DMS53 treated with DMSO at 0.1 percent for 48 hours (cell line): ENCODE results near the gene STX3.

ENCODE experiments used
- DNase-seq: peaks from one replicate; lab custom pipeline; 2025; ENCODE audit not compliant: unreplicated experiment; lab: John Stamatoyannopoulos, UW

Gene STX3

DNA sequence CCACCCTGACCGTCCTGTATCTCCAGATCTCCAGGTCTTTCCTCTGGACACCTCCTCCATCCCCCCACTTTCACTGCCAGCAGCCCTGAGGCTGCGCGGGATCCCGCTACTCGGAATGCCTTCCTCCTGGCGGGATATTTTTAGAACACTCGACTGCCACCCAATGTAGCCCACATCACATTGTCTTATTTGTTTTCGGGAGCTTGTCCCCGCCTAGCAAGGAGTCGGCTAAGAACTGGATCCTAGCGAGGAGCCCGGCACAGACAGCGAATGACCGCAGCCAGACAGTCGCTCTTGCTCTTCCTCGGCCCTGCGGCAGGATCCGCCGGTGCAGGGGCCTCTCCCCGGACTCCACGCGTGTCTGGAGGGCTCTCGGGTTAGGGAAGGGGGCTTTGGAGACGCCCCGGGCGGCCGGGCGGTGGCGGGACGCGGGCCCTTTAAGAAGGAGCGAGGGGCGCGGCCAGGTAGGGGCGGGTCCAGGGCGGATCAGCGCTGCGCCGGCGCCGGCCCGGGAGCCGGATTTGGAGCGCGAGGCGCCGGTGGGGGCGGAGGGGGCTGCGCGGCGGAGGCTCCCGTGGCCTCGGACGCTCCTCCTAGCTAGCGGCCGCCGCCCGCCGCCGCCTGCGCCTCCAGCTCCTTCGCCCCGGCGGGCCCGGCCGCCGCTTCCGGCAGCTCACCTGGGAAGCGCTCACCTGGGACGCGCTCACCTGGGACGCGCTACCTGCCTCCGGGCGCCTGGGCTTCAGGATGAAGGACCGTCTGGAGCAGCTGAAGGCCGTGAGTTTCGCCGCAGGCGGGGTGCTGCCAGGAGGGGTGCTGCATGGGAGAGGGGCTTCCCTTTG, at the start of gene STX3:
Gene STX3 (plus strand): TSS at position 518 of the 842 bp plus-strand sequence. CDS start 230 bp downstream, at position 748.
- DNase-seq: peak; percentile 55

DNA sequence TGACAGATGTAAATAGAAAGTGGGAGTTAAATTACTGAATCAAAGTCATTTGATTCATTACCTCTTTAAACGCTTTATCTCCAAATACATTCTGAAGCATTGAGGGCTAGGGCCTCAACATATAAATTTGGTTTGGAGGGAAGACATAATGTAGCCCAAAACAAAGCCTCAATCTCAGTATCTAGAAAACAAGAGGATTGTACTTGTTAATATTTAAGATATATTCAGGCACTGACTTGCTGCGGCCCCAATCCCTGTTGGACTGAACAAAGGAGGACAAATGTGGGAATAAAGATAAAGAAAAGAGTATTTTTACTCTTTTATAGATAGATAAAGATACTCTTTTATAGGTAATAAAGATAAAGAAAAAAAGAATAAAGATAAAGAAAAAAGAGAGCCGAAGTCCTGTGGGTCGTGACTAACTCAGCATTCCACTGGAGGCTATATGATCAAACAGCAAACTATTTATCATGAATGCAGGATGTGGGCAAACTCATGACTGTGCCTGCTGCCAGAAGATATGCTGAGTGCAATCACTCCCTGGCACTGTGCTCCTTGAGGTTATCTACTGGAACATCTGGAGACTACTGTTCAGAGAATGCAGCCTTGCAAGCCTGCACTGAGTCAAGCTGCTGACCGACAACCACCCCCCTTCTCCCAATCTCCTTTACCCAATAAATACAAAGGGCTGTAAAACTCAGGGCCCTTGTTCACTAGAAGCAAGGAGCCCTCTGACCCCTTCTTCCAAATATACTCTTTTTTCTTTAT, 48.5 kb upstream of the STX3 start:
- DNase-seq: no peak

DNA sequence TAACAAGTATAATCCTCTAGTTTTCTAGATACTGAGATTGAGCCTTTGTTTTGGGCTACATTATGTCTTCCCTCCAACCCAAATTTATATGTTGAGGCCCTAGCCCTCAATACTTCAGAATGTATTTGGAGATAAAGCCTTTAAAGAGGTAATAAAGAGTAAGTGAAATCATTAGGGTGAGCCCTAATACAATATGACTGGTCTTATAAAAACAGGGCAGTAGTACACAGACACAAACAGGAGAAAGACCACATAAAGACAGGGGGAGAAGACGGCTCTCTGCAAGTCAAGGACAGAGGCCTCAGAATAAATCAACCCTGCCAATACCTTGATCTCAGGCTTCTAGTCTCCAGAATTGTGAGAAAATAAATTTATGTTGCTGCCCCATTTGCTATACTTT, 47.8 kb upstream of the STX3 start:
- no peak for DNase-seq

GRCh38 chr11:59708537-59708936, 46.6 kb upstream of the STX3 start:
- DNase-seq: no peak

DNA sequence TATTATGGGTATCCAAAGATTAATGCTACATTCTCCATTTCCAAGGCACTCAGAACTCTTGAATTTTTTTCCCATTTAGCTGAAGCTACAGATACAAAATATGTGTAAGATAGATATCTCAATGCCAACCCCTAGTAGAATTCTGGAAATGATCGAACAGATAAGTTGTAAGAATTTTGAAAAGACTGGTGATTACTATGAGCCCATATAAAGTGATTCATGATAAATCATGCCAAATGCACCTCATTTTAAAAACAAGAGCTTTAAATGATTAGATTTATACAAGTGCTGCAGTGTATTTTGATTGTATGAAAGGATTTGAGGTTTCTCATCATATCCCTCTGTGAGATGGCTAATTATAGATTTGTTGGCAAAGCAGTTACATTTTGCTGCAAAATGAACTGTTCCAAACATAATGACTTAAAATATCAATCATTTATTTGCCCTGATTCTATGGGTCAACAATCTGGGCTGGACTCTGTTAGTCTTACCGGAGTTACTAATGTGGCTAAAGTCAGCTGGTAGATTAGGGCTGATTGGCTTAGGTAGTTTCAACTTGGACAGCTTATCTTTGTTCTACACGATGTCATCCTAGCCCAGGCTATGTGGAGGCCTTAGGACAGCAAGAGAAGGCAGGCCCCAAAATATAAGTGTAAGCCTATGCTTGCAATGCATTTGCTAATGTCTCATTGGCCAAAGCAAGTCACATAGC, 44.9 kb upstream of the STX3 start:
- no peak for DNase-seq

- no peak for DNase-seq
Observed at GRCh38 chr11:59713745-59714144, 41.4 kb upstream of the STX3 start, which contains the start of gene OR10V1. TSS of gene OR10V1 (minus strand) at chr11:59713845. CDS start at chr11:59713845, 0 bp downstream.

DNA sequence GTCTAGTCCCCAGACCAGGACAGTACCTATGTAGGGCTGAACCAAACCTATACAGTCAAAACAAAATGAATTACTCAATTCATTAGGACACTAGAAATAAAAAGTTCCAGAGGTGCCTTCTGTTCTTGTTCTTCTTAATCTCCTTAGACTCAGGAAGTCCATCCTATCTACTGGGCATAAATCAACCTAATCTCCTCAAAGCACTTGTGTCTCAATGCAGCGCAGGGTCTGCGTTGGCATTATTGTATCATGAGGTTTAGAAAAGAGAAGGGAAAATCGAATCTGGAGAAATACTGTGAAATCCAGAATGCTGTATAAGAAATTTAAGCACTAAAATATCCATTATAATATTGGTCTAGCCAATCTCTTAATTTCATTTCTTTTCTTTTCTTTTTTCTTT, 39.1 kb upstream of the STX3 start:
- DNase-seq: no peak

GRCh38 chr11:59719556-59719955, 35.6 kb upstream of the STX3 start:
- no peak for DNase-seq

DNA sequence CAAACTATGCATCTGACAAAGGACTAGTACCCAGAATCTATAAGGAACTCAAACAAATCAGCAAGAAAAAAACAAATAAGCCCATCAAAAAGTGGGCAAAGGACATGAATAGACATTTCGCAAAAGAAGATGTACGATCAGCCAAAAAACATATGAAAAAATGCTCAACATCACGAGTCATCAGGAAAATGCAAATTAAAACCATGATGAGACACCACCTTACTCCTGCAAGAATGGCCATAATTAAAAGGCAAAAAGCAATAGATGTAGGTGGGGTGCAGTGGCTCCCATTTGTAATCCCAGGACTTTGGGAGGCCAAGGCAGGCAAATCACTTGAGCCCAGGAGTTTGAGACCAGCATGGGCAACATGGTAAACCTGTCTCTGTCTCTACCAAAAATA, 31.1 kb upstream of the STX3 start:
- DNase-seq: no peak

DNA sequence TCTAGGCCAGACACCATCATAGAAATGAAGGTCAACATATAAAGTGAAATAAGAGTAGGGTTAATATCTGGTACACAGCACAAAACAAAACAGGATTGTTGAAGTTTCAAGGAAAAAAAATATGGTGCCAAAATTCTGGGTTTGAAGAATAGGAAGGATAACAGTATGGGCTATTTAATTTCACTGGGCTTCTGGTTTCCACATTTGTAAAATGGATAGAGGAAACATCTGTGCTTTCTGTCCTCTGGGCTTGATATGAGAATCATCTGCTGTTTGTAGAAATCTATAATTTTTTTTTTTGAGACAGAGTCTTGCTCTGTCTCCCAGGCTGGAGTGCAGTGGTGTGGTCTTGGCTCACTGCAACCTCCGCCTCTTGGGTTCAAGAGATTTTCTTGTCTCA, 27.8 kb upstream of the STX3 start:
- no peak for DNase-seq

DNA sequence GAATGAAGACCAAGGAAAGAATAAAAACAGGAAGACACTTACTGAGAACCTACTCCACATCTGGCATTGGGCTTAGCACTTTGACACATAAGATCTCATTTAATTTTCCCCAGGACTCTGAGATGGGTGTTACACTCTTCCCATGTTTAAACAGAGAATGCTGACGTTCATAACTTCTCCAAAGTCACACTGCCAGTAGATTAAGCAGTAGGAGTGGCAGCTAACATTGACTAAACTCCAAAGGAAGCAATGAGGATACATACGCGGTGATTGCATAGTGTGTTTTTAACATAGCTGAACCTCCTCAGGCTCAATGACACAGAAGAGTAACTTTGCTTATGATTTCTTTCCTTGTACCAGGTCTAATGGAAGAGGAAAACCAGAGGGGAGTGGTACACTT, 27.0 kb upstream of the STX3 start:
- no peak for DNase-seq

- DNase-seq: no peak
Observed at GRCh38 chr11:59728913-59729312, 26.3 kb upstream of the STX3 start.

DNA sequence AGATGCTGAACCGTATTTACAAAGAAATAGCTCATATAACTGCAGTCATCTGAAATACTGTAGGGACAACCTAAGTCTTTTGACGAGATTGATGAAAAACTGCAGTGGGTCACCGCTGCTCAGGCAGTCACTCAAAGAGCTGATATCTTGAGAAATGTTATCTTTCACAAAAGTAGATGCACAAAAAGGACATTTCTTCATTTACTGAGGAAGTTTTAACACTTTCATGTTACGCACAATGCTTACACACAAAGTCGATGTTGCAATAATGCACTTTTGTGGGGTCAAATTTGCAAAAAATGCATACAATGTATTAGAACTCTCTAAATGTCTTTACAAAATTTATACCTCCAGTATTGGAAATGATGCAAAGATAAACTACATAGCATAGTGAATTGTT, 25.3 kb upstream of the STX3 start:
- DNase-seq: no peak

DNA sequence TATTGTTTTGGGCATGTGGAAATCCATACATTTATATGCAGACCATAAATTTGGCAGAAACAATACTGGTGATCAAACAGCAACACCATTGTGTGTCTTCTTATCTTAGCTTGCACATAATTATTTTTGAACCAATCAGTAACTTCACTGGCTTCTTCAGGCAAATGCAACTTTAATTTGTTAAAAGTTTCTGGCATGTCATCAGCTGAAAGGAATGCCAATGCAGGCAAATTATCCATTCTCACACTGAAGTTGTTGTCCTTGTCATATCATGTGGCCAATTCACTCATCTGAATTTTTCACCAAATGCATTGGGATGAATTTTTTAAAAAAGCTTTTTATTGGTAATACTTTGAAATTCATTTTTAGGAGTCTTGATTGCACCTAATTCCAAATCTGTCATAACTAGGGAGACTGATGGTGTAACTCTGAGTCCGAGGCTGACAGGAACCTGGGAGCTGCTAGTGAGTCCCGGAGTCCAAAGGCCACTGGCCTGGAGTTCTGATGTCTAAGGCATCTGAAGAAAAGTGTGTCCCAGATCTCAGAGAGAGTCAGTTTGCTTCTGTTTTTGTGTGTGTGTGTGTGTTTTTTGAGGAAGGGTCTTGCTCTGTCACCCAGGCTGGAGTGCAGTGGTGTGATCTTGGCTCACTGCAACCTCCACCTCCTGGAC, 24.1 kb upstream of the STX3 start:
- DNase-seq: no peak

GRCh38 chr11:59746111-59746510, 9.1 kb upstream of the STX3 start:
- no peak for DNase-seq

- DNase-seq: peak; percentile 52
Observed at GRCh38 chr11:59753650-59754493, 1.3 kb upstream of the STX3 start.

- DNase-seq: peak; percentile 13
Observed at GRCh38 chr11:59754494-59754858, 700 bp upstream of the STX3 start.

DNA sequence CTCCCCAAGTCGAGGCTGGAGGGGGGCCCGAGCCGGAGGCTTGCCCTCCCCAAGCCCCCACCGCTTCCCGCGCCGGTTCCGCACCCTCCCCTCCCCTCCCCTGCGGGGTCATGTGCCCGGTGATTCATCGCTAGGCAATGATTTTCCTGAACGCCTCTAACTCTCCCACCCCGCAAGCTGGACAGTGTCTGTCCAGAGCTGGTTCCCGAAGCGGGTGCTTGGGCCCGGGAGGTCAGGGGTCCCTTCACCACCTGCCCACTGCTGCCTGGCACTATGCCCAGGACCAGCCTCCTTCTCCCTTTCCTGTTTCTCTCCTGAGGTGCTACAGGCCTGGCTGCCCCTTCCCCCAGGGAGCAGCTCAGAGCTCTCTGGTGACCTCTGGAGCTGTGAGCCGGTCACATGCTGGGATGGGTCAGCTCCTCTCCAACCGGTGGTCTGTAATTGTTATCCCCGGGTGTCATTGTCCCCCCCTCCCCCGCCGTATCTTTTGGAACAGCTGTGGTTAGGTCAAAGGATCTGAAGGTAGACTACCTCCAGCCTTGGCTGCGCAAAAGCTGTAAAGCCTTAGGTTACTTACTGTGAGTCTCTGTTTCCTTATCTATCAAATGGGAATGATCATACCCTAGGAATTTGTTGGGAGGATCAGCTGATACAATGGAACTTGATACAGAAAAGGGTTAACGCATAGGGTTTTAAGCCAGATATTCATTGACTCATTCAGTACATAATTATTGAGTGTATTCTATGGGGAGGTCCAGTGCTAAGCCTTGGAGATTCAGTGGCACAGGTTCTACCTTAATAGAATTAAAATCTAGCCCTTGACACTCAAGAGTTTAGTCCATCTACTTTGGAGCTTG, 753 bp downstream of the STX3 start:
- DNase-seq: peak; percentile 55

DNA sequence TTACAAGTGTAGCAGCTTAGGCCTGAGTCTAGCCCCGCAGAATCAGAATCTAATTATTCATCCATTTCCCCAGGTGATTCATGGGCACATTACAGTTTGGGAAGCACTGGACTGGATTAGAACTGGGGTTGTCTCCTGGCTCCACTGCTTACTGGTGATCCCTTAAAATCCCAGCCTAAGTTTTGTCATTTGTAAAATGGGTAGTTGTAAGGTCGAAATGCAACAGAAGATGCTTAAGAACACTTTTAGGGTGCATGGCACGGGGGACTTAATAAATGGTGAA, 1.3 kb downstream of the STX3 start:
- DNase-seq: no peak

DNA sequence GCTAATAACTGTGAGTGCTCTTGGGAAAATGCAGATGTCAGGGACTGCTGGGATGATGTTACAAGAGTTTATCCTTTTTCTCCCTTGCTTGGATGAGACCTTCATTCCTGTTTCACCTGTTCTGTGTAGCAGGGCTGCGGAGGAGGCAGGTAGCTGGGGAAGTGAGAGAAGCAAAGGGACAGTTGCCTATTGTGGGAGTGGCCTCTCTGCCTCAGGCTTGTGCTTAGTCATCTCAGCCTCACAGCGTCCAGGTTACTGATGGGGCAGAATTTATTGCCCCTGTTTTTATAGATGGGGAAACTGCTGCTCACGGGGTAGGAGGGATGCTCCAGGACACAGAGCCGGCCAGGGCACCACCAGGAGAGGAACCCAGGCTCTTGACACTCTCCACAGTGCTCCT, 1.7 kb downstream of the STX3 start:
- DNase-seq: peak; percentile 24
